Measurements from ENCODE around the gene PPAN.
A peak's percentile ranks its signal among the peaks of the same experiment; 100 is the strongest.

The PPAN gene

DNA sequence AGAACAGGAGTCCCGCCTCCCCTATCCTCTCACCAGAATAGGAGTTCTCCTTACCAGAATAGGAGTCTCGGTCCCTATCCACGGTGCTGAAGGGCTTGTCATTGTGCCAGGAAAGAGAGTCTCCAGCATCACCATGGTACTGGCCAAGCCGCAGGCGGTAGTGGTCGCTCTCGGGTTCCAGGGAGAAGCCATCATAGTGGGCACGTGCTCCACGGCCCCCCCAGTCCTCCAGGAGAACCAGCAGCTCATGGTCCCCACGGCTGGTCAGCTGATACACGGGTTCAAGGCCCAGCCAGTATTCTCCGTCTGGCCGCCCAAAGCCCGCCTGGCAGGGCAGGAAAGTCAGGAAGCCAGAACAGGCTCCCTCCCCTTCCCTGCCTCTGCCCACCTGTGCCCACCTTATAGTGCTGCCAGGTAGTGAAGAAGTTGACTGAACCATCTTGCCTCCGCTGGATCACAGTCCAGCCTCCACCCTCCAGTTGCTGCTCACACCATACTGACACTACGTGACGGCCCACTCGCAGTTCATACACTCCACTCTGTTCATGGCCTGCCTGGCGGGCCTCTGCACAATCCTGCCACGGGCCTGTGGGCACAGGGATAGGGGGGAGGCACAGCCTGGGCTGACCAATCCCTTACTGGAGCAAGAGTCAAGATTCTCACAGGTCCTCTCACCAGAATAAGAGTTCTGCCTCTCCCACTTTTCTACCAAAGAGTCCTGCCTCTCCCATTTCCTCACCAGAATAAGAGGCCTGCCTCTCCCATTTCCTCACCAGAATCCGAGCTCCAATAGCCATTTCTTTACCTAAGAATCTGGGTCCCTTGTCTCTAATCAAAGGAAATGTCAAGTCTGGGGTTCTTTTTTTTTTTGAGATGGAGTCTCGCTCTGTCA, 12.6 kb upstream of the PPAN start:
- no peak for DNase-seq

DNA sequence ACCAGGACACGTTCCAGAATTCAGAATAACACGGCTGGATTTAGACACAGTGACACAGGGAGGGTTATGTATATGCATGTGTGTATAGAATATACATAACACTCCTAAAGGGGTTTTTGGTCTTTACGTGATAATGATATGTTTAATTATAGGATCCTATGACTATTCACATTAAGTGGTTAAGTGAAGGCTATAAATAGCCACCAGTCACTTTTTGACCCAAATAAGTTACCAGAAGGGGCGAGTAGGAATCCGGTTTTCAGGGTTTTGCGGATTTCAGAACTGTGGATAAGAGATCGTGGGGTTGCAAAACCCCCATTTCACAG, 10.6 kb upstream of the PPAN start:
- DNase-seq: no peak

DNA sequence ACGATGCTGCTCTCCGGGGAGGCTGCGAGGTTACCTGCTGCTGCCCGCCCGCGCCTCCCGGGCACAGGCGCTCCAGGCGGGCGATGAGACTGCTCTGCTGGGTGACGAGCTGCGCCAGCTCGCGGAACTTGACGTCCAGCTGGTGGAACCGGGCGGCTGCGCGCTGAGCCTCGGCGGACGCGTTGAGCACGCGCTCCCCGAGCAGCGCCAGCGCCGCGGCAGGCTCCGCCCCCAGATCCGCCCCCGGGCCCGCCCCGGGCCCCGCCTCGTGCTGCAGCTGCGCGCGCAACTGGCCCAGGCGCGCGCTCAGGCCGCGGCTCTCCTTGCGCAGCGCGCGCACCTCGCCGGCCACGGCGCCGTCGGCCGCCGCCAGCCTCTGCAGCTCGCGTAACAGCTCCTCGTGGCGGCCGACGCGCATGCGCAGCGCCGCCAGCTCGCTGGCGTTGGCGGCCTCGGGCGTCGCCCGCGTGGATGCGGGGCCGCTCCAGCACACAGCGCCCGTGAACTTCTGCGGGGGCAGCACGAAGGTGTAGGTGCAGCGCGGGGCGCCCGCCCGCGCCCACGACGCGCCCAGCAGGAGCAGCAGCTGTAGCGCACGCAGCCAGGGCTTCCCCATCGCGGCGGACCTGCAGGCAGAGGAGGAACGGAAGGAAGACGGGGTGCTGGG, 10.1 kb upstream of the PPAN start:
- no peak for DNase-seq

DNA sequence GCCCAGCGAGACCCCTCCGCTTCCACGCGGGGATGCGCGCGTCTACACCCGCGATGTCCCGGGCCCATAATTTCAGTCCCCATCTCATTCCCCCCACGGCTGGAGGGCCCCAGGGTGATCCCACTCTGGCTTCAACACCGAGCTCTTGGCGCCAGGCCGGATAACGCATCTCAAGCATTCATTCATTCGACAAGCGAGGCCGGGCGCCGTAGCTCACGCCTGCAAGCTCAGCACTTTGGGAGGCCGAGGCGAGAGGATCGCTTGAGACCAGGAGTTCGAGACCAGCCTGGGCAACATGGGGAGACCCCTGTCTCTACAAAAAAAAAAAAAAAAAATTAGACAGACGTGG, 9.6 kb upstream of the PPAN start:
- no peak for DNase-seq

DNA sequence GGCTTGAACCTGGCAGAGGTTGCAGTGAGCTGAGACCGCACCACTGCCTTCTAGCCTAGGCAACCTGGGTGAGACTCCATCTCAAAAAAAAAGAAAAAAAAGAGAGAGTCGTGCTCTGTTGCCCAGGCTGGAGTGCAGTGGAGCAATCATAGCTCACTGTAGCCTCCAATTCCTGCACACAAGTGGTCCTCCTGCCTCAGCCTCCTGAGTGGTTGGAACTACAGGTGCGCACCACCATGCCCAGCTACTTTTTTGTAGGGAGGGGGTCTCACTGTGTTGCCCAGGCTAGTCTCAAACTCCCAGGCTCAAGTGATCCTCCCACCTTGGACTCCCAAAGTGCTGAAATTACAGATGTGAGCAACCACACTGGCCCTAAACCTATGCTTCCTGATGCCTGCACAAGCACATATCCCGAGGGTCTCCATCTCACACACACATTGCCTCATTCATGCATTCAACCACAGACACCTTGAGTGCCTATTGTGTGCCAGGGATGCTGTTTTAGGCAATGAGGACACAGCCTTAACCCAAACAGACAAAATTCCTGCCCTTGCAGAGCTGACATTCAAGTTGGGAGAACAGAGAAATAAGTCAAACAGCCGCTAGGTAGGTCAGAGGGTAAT, 5.9 kb upstream of the PPAN start:
- no peak for DNase-seq

DNA sequence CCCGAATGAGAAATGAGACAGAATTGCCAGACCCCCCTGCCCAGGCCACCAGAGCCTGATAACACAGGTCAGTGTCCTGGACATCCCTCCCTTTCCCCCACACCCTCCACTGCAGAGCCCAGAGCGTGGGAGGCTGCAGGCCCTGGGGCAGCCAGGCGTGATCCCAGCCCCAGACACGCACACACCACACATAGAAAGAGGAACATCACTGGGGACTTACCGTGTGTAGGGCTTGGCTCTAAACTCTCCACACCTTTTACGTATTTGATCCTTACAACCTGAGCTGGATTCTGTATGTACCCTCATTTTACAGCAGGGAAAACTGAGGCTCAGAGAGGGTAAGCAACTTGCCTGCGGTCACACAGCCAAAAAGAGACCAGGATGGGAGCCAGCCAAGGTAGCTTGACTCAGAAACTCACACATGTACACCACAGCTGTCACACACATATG, 3.4 kb upstream of the PPAN start:
- peak; percentile 16 for DNase-seq

DNA sequence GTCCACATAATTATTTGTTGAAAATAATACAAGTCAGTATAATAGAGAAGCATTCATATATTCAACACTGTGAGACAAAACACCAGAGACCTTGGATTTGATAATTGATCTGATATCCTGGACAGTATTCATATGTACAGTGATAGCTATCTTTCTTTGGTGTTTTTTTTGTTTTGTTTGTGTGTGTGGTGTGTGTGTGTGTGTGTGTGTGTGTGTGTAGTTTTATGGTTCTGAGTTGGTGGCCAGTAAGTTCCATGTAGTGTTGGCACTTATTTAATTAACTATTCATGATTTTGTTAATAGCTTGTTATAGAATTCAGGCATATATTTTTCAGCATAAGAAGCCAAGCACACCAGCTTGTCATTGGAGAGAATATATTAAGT, 2.0 kb upstream of the PPAN start:
- no peak for DNase-seq

DNA sequence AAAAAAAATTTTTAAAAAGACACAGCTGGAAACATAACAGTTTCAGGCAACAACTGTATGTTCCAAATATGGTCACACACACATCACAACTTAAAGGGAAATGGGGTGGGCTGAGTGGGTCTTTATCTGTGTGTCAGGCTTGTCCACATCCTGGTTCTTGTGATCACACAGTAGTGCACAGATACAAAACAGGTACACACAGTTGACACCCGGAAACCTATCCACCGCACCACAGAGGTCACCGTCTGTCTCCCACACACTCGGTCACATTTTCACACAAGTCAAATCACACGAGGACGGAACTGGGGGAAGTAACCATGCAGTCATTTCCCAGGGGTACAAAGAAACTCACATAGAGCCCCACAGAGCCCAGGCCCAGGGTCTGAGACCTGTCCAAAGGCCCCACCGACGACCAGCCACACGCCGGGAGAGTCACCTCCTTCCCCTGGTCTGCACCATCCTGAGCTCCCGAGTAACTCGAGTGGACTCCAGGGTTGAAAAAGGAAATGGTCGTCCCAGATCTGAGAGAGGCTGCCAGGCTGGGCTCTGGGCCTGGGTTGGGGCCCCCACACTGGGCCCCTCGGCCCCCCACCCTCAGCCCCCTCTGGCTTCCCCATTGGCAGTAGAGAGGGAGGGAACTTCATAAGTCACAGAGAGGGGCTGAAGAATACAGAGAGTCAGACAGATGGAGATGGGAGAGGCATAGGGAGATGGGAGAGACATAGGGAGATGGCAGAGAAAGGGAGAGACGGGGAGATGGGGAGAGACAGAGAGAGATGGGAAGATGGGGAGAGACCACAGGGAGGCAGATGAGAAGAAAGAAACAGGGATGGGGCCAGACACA, 1.3 kb upstream of the PPAN start:
- peak; percentile 78 for DNase-seq

DNA sequence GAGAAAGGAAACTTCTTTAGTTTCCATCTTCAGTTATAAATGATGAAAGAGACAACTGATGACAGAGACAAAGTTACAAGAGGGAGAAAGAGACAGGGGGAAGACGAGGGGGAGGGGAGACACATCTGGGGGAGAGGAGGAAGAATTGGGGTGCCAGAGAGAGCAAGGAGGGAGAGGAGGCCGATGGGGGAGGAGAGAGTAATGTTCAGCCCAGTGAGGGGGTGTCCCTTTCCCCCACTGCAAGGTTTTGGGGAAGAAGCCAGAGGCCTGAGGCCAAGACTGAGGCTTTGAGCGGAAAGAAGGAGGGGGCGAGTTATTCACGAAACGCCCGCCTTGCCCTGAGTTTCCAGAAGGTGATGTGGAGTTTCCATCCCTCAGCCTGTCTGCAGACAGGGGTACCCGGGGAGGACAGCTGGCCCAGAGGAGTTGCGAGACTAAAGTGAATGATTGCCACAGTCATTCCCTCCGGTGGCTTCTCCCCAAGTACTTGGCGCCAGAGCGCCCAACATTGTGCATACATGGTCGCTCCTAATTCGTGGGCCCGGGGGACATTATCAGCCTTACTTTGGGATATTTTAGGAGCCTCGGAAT, 558 bp upstream of the PPAN start:
- peak; percentile 51 for DNase-seq

DNA sequence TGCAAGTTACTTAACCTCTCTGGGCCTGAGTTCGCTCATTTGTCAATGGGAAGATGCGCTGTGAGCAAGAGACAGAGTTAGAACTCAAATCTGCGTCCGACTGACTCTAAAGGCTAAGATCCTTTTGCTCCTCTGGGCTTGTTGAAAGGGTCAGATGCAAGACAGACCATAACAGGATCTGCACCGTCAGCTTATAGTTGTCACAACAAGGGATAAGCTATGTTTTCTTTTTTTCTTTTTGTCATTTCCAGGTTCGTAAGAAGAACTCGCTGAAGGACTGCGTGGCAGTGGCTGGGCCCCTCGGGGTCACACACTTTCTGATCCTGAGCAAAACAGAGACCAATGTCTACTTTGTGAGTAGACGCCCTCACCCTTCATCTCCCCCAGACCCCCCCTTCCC, 1.1 kb downstream of the PPAN start:
- DNase-seq: no peak

DNA sequence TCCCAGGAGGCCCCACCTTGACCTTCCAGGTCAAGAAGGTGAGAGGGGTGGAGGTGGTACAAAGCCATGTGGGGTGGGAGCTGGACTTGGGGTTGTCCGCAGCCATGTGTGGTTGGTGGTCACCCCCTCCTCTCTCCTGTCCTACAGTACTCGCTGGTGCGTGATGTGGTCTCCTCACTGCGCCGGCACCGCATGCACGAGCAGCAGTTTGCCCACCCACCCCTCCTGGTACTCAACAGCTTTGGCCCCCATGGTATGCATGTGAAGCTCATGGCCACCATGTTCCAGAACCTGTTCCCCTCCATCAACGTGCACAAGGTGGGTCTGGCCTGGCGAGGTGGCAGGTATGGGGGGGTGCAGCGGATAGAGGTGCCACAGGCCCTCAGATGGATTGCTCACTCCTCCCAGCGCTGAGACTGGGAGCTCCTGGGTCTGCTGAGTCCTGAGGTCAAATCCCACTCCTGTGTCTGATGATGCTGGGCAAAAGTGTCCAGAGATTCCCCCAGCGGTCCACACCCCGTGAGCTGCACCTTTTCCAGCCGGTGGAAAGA, 1.7 kb downstream of the PPAN start:
- DNase-seq: no peak

DNA sequence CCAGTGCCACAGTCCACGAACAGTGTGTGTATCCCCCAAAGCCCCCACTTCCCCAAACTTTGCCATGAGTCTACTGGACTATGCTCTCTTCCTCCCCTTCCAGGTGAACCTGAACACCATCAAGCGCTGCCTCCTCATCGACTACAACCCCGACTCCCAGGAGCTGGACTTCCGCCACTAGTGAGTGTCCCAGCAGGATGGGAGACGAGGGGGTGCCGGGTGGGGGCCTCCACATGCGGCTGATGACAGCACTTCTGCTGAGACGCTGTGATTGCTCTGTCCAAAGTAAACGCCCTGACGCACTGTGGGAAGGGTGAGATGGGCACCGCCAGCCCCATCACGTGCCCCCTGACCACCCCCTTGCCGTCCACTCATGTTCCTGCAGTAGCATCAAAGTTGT, 3.4 kb downstream of the PPAN start:
- DNase-seq: no peak

DNA sequence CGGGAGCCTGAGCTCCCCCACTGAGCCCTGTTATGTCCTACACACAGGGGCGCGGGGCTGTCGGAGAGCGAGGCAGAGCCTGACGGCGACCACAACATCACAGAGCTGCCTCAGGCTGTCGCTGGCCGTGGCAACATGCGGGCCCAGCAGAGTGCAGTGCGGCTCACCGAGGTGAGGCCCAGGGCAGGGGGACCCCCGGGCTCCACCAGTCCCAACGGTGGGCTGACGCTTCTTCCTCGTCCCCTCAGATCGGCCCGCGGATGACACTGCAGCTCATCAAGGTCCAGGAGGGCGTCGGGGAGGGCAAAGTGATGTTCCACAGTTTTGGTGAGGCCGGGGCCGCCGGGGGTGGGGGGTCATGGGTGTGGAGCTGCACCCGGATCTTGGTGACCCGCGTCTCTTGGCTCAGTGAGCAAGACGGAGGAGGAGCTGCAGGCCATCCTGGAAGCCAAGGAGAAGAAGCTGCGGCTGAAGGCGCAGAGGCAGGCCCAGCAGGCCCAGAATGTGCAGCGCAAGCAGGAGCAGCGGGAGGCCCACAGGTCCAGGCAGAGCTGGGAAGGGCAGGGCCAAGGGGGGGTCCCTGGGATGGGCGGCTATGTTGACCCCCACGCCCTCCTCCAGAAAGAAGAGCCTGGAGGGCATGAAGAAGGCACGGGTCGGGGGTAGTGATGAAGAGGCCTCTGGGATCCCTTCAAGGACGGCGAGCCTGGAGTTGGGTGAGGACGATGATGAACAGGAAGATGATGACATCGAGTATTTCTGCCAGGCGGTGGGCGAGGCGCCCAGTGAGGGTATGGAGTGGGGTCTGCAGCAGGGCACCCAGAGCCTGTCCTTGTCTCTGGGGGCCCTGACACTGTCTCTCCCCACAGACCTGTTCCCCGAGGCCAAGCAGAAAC, 4.2 kb downstream of the PPAN start:
- DNase-seq: no peak

DNA sequence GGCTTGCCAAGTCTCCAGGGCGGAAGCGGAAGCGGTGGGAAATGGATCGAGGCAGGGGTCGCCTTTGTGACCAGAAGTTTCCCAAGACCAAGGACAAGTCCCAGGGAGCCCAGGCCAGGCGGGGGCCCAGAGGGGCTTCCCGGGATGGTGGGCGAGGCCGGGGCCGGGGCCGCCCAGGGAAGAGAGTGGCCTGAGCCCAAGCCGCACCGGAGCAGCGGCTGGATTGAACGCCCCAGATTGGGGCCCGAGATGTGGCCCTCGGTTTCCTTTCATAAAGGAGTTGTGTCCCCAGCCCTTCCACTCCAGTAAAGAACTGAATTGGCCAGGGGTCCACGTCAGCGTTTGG, 4.8 kb downstream of the PPAN start:
- no peak for DNase-seq

DNA sequence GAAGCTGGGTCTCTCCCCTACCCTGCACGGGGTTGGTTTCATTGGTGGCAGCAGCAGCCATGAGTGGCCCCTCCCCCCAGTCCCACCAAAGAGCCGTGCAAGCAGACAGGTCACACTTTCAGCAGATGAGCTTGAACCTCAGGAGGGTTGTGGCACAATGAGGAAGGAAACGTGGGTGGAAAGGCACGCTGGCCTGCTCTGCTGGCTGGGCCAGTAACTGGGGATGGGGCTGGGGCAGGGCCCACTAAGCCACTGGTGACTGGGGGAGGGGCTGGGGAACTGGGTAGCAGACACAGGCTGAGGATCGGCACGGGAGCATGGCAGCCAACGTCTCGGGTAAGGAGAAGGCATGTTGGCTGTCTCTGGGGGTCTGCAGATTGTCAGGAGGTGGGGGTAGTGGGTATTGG, 5.2 kb downstream of the PPAN start, which contains the start of gene P2RY11:
Gene P2RY11, plus strand, starts transcription at position 289 of the 407 bp plus-strand sequence. Its CDS starts 29 bp downstream, at position 318.
- peak; percentile 30 for DNase-seq

DNA sequence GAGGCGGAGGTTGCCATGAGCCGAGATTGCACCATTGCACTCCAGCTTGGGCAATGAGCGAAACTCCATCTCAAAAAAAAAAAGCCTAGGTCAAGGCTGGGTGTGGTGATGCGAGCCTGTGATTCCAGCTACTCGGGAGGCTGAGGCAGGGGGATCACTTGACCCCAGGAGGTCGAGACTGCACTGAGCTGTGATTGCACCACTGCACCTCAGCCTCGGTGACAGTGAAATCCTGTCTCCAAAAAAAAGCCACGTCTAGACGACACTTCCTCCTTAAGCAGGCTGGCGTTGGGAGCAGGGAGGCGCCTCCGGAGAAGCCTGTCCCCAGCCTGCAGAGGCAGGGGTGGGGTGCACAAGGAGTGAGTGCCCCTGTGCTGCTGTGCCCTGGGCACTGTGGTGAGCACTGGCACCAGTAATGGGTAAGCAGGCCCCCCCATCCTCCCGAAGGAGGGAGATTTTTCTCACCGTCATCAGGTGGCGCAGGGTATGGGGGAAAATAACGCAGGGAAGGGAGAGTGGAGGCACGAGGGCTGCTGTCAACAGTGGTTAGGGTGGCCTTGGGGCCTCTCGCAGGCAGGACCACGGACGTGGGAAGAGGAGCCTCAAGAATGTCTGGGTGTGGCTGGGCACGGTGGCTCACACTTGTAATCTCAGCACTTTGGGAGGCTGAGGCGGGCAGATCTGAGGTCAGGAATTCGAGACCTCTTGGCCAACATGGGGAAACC, 6.0 kb downstream of the PPAN start:
- DNase-seq: no peak

DNA sequence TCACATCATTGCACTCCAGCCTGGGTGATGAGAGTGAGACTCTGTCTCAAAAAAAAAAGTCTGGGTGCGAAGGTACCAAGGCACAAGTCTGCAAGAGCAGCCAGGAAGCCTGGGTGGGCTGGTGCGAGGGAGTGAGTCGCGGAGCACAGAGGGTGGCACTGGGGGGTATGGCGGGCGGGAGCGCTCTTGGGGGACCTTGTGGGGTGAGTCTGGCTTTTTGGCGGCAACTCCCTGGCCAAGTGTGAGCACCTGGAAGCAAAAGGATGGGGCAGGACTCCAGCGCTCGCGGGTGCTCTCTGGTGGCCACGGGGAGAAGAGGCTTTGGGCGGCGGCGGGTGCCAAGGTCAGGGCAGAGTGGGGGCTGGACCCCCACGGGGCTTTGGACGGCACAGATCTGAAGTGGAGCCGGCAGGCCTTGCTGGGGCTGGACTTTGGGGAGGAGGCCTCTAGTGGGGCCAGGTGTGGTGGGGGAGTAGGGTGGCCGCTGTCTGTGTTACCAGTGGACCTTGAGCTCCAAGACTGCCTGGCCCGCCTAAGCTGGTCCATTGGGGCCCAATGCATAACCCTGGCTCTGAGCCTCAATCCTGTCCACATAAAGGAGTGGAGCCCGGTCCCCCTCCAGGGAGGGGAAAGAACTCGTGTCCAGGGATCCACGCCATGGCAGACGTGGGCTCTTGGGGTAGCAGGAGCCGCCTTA, 6.9 kb downstream of the PPAN start:
- DNase-seq: peak; percentile 32

DNA sequence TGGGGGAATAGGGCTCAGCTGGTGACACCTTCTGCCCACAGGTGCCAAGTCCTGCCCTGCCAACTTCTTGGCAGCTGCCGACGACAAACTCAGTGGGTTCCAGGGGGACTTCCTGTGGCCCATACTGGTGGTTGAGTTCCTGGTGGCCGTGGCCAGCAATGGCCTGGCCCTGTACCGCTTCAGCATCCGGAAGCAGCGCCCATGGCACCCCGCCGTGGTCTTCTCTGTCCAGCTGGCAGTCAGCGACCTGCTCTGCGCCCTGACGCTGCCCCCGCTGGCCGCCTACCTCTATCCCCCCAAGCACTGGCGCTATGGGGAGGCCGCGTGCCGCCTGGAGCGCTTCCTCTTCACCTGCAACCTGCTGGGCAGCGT, 7.4 kb downstream of the PPAN start:
- DNase-seq: no peak

DNA sequence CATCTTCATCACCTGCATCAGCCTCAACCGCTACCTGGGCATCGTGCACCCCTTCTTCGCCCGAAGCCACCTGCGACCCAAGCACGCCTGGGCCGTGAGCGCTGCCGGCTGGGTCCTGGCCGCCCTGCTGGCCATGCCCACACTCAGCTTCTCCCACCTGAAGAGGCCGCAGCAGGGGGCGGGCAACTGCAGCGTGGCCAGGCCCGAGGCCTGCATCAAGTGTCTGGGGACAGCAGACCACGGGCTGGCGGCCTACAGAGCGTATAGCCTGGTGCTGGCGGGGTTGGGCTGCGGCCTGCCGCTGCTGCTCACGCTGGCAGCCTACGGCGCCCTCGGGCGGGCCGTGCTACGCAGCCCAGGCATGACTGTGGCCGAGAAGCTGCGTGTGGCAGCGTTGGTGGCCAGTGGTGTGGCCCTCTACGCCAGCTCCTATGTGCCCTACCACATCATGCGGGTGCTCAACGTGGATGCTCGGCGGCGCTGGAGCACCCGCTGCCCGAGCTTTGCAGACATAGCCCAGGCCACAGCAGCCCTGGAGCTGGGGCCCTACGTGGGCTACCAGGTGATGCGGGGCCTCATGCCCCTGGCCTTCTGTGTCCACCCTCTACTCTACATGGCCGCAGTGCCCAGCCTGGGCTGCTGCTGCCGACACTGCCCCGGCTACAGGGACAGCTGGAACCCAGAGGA, 7.9 kb downstream of the PPAN start:
- DNase-seq: no peak
